Astrocyte (in vitro differentiated cells and primary cell): Measurements from ENCODE around the gene SNX8. TPM values are rescaled to one million over a fixed set of nuclear protein-coding genes. Genes with fewer than 3 reads are reported as not detected.

Source experiments
- DNase-seq: peaks from one replicate; pipeline ENCODE4 v3.0.0-alpha.2; 2010; ENCODE audit warnings: low read depth
- FAIRE-seq: peaks from 2 replicates; lab custom pipeline; 2011; peaks lifted over from hg19 to GRCh38; lab: Jason Lieb, UNC
- H2AFZ ChIP-seq: 2 replicates; pipeline ENCODE4 v1.6.0; 2012; ENCODE audit warnings: low read depth, low read length, inconsistent platforms
- H3K27ac ChIP-seq: 2 replicates; pipeline ENCODE4 v1.5.1; 2011; ENCODE audit warnings: low read depth, low read length, inconsistent platforms
- H3K27me3 ChIP-seq: 2 replicates; pipeline ENCODE4 v1.6.0; 2011; ENCODE audit warnings: low read length, inconsistent platforms; ENCODE audit not compliant: insufficient read depth
- H3K36me3 ChIP-seq: 2 replicates; pipeline ENCODE4 v1.5.1; 2011; ENCODE audit warnings: low read length, inconsistent platforms; ENCODE audit not compliant: insufficient read depth
- H3K4me1 ChIP-seq: 2 replicates; pipeline ENCODE4 v1.5.1; 2011; ENCODE audit warnings: low read length, inconsistent platforms; ENCODE audit not compliant: insufficient read depth
- H3K4me2 ChIP-seq: 2 replicates; pipeline ENCODE4 v1.6.0; 2012; ENCODE audit warnings: low read length, inconsistent platforms
- H3K4me3 ChIP-seq: 2 replicates; pipeline ENCODE4 v1.5.1; 2011; ENCODE audit warnings: low read depth, mild to moderate bottlenecking, low read length, inconsistent platforms; ENCODE audit not compliant: insufficient read depth
- H3K79me2 ChIP-seq: 2 replicates; pipeline ENCODE4 v1.6.0; 2012; ENCODE audit warnings: mild to moderate bottlenecking, low read length, inconsistent platforms; ENCODE audit not compliant: insufficient read depth
- H3K9ac ChIP-seq: 2 replicates; pipeline ENCODE4 v1.6.0; 2012; ENCODE audit warnings: mild to moderate bottlenecking, low read length, inconsistent platforms
- H3K9me3 ChIP-seq: 2 replicates; pipeline ENCODE4 v1.5.1; 2012; ENCODE audit warnings: low read depth, mild to moderate bottlenecking, low read length, inconsistent platforms; ENCODE audit not compliant: insufficient read depth
- H4K20me1 ChIP-seq: 2 replicates; pipeline ENCODE4 v1.6.0; 2012; ENCODE audit warnings: low read length, inconsistent platforms; ENCODE audit not compliant: insufficient read depth
- H3K27ac Mint-ChIP-seq: one replicate; pipeline ENCODE4 v1.8.0; 2021; ENCODE audit warnings: mild to moderate bottlenecking, mixed read lengths; ENCODE audit not compliant: unreplicated experiment
- H3K27me3 Mint-ChIP-seq: one replicate; pipeline ENCODE4 v1.8.0; 2021; ENCODE audit warnings: low read depth, mixed read lengths; ENCODE audit not compliant: unreplicated experiment
- H3K36me3 Mint-ChIP-seq: one replicate; pipeline ENCODE4 v1.8.0; 2021; ENCODE audit warnings: low read depth, mixed read lengths; ENCODE audit not compliant: unreplicated experiment
- H3K4me1 Mint-ChIP-seq: one replicate; pipeline ENCODE4 v1.8.0; 2021; ENCODE audit warnings: low read depth, mixed read lengths; ENCODE audit not compliant: unreplicated experiment
- H3K4me3 Mint-ChIP-seq: one replicate; pipeline ENCODE4 v1.8.0; 2021; ENCODE audit warnings: mild to moderate bottlenecking, moderate library complexity, mixed read lengths; ENCODE audit not compliant: unreplicated experiment
- H3K9me3 Mint-ChIP-seq: one replicate; pipeline ENCODE4 v1.8.0; 2021; ENCODE audit warnings: mild to moderate bottlenecking, mixed read lengths; ENCODE audit not compliant: unreplicated experiment
- EZH2 ChIP-seq: IDR thresholded peaks from 2 replicates; pipeline ENCODE4 v1.6.1; 2012; ENCODE audit warnings: mild to moderate bottlenecking, low read length, inconsistent platforms; ENCODE audit not compliant: insufficient read depth
- total RNA-seq: library from RNA; stranded (reverse); gene quantifications from 2 replicates; pipeline ENCODE4 v1.2.1, GENCODE V29; 2021
- TF ChIP-seq, protein P1 (sequence below): IDR thresholded peaks from 2 replicates; pipeline ENCODE4 v1.5.1; 2011; ENCODE audit warnings: low read depth, mild to moderate bottlenecking, inconsistent platforms, low read length, moderate library complexity; ENCODE audit not compliant: insufficient read depth

SNX8 gene
- total RNA-seq, 1 donor from 2014 or later, result 28.9 TPM

DNA sequence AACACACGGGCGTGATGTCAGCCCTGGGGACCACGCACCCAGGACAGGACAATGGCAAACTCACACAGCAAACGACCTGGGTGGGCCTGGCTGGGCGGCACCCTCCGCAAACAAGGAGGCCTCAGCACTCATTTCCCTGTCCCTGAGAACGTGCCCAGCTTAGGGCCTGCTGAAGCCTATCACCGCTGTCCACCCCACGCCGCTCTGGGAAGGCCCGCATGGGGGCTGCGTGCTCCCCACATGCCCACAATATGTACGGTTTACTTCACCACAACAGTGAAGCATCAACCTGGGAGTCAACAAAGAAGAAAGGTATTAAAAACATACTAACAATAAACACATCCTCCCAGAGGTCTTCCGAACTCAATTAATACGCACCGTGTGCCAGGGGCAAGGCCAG is 93.7 kb downstream of the SNX8 start:
- no peak overlapping the region for H3K4me2 ChIP-seq
- H3K36me3 ChIP-seq, result peaks cover 22% of the 10 kb centered on the region
- H3K4me3 Mint-ChIP-seq, result no peak overlapping the region
- no peak overlapping the region for H3K27ac Mint-ChIP-seq
- no peaks in the 10 kb centered on the region for H3K4me1 ChIP-seq
- H3K9me3 ChIP-seq, result no peaks in the 10 kb centered on the region
- no peaks in the 10 kb centered on the region for H3K4me1 Mint-ChIP-seq
- H3K9me3 Mint-ChIP-seq, result no peaks in the 10 kb centered on the region
- peaks cover 26% of the 10 kb centered on the region for H3K79me2 ChIP-seq
- H3K4me3 ChIP-seq, result no peak overlapping the region
- H3K36me3 Mint-ChIP-seq, result peaks cover 23% of the 10 kb centered on the region
- H3K27me3 ChIP-seq, result no peaks in the 10 kb centered on the region
- no peak overlapping the region for H2AFZ ChIP-seq
- H4K20me1 ChIP-seq, result peaks cover 61% of the 10 kb centered on the region
- H3K9ac ChIP-seq, result no peak overlapping the region
- H3K27me3 Mint-ChIP-seq, result no peaks in the 10 kb centered on the region
- TF ChIP-seq EZH2, result no peak
- TF ChIP-seq, protein P1, sequence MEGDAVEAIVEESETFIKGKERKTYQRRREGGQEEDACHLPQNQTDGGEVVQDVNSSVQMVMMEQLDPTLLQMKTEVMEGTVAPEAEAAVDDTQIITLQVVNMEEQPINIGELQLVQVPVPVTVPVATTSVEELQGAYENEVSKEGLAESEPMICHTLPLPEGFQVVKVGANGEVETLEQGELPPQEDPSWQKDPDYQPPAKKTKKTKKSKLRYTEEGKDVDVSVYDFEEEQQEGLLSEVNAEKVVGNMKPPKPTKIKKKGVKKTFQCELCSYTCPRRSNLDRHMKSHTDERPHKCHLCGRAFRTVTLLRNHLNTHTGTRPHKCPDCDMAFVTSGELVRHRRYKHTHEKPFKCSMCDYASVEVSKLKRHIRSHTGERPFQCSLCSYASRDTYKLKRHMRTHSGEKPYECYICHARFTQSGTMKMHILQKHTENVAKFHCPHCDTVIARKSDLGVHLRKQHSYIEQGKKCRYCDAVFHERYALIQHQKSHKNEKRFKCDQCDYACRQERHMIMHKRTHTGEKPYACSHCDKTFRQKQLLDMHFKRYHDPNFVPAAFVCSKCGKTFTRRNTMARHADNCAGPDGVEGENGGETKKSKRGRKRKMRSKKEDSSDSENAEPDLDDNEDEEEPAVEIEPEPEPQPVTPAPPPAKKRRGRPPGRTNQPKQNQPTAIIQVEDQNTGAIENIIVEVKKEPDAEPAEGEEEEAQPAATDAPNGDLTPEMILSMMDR, result no peak
- no peak overlapping the region for H3K27ac ChIP-seq
- DNase-seq, result no peak
- no peak for FAIRE-seq

DNA sequence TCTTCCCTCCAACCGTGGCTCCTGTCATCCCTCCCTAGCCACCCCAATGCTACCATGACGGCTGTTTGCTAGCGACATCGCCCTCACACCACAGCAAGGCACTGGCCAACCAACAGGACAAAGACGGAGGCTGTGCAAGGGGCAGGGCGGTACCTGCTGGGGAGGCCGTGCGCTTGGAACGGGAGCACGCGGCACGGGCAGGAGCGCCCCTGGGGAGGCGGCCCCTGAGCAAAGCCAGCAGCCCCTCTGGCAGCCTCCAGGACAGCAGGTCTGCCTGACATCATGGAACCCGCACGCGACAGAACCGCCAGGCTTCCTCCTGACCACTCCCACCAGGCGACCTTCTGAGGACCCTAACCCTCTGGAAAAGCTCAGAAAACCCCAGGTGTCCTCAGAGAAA is 94.2 kb downstream of the SNX8 start:
- H3K4me1 ChIP-seq, result no peaks in the 10 kb centered on the region
- Mint-ChIP-seq H3K36me3 (peaks cover 23% of the 10 kb centered on the region), H3K4me1 (no peaks in the 10 kb centered on the region), H3K27ac (no peak overlapping the region), H3K4me3 (no peak overlapping the region), H3K9me3 (no peaks in the 10 kb centered on the region), H3K27me3 (no peaks in the 10 kb centered on the region)
- H3K27me3 ChIP-seq, result no peaks in the 10 kb centered on the region
- no peak for FAIRE-seq
- H3K36me3 ChIP-seq, result peaks cover 19% of the 10 kb centered on the region
- no peak overlapping the region for H3K4me2 ChIP-seq
- H3K27ac ChIP-seq, result no peak overlapping the region
- H3K9ac ChIP-seq, result no peak overlapping the region
- no peak overlapping the region for H2AFZ ChIP-seq
- no peak for DNase-seq
- TF ChIP-seq, protein P1, result no peak
- H3K9me3 ChIP-seq, result no peaks in the 10 kb centered on the region
- H3K79me2 ChIP-seq, result peaks cover 21% of the 10 kb centered on the region
- no peak overlapping the region for H3K4me3 ChIP-seq
- H4K20me1 ChIP-seq, result peaks cover 57% of the 10 kb centered on the region

DNA sequence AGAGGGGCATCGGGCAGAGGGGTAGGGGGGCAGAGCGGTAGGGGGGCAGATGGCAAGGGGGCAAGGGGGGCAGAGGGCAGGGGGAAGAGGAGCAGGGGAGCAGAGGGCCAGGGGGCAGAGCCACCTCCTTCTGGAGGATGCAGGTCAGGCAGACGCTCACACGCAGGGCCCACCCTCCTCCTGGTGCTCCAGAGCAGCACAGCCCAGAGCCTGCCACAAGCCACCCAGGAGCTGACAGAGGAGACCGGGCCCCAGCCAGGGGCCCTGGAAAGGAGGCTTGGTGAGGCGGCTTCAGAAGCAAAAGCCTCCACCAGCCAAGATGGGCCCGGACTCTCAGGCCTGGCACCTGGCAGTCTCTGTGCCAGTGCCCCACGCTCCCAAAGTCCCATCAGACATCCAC is 94.6 kb downstream of the SNX8 start:
- H3K9ac ChIP-seq, result no peak overlapping the region
- H2AFZ ChIP-seq, result no peak overlapping the region

More for the DNA sequence above, 94.6 kb downstream of the SNX8 start:
- Histone ChIP-seq H3K27ac (no peak overlapping the region), H3K79me2 (peaks cover 17% of the 10 kb centered on the region), H3K4me1 (no peaks in the 10 kb centered on the region), H3K4me2 (no peak overlapping the region), H3K4me3 (no peak overlapping the region), H3K9me3 (no peaks in the 10 kb centered on the region), H3K36me3 (peaks cover 16% of the 10 kb centered on the region), H4K20me1 (peaks cover 52% of the 10 kb centered on the region), H3K27me3 (no peaks in the 10 kb centered on the region)
- Mint-ChIP-seq H3K36me3 (peaks cover 23% of the 10 kb centered on the region), H3K27ac (no peak overlapping the region), H3K27me3 (no peaks in the 10 kb centered on the region), H3K9me3 (no peaks in the 10 kb centered on the region), H3K4me3 (no peak overlapping the region), H3K4me1 (no peaks in the 10 kb centered on the region)
- FAIRE-seq (no peak), DNase-seq (no peak)
- TF ChIP-seq EZH2, result no peak
- TF ChIP-seq, protein P1, result no peak
